GM12872 (cell line): Measurements from ENCODE around the gene TMEM164.

Source experiments
- TF ChIP-seq, protein P1 (sequence below): IDR thresholded peaks from 3 replicates; pipeline ENCODE4 v1.5.1; 2011; ENCODE audit warnings: low read depth, mild to moderate bottlenecking, low read length, moderate library complexity; ENCODE audit not compliant: insufficient read depth

The TMEM164 gene

DNA sequence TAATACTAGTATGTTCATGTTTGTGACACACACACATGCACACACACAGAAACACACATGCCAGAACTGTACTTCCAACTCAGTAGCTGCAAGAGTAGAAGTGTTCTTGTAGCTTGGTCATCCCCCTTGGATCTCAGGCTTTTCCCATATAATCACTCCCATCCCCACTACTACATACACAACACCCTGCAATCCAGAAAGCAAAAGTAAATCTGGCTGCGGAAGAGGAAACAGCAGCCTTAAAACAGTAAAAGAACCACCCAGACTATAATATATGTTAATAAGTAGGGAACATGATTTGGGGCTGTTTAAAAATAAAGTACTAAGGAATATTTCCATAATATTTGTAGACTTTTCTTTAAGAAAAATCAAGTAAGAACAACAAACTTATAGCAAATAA lies 211.8 kb downstream of the TMEM164 start:
- TF ChIP-seq, protein P1, sequence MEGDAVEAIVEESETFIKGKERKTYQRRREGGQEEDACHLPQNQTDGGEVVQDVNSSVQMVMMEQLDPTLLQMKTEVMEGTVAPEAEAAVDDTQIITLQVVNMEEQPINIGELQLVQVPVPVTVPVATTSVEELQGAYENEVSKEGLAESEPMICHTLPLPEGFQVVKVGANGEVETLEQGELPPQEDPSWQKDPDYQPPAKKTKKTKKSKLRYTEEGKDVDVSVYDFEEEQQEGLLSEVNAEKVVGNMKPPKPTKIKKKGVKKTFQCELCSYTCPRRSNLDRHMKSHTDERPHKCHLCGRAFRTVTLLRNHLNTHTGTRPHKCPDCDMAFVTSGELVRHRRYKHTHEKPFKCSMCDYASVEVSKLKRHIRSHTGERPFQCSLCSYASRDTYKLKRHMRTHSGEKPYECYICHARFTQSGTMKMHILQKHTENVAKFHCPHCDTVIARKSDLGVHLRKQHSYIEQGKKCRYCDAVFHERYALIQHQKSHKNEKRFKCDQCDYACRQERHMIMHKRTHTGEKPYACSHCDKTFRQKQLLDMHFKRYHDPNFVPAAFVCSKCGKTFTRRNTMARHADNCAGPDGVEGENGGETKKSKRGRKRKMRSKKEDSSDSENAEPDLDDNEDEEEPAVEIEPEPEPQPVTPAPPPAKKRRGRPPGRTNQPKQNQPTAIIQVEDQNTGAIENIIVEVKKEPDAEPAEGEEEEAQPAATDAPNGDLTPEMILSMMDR, result no peak

- TF ChIP-seq, protein P1, result no peak
Measured at GRCh38 chrX:110215411-110215810, 212.5 kb downstream of the TMEM164 start.

- TF ChIP-seq, protein P1, result no peak
Measured at GRCh38 chrX:110216027-110216426, 213.1 kb downstream of the TMEM164 start.

- TF ChIP-seq, protein P1, result no peak
Measured at GRCh38 chrX:110218591-110218990, 215.7 kb downstream of the TMEM164 start.

DNA sequence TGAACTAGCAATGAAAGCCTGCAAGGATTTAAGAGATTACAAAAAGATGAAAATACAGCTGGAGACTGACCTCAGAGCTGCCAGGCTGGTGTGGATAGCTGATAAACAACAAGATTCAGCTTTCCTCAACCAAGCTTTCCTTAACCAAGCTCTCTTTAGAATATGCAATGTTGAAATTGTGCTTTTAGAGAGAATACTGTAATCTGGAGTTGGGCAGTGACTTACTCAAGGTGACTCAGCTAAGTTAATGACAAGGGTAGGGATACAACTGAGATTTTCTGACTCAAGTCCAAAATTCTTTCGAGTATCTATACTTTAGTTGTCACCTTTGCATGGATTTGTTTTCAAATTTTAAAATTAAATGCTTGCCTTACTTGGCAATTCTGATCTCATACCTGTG lies 217.0 kb downstream of the TMEM164 start:
- TF ChIP-seq, protein P1, result no peak

- TF ChIP-seq, protein P1, result no peak
Measured at GRCh38 chrX:110222497-110223257, 219.8 kb downstream of the TMEM164 start.

DNA sequence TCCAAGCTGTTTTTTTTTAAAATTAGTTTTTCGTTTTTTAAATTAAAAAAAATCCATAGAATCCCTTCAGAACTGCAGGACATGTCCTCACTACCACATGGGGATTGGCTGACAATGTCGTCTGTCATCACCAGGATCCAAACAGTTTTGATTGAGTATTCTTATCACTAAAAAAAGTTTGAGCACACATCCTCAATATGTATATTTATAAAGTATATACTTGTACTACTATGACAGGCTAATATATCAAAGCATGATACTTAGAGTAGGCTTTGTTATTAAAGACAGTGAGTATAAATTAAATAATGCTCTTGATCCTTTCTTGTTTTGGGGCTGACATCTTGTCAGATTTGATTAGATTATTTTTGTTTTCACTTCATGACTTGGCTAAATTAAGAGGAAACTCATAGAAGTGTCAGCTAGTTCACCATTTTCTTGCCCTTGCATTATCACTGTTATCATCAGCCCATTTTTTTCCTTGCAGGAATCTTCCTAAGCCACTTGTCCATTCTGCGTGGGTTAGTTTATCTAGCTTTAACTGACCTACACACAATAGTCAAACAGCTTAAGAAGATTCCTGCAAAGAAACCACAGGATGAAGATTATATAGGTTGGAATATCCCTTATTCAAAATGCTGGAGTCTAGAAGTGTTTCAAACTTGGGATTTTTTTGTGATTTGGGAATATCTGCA lies 222.2 kb downstream of the TMEM164 start:
- TF ChIP-seq, protein P1, result no peak
